Measurements from ENCODE around the gene POU3F3.

POU3F3 gene

GRCh38 chr2:104889960-104890684 lies 36.2 kb downstream of the POU3F3 start:
- POLR2A ChIA-PET: no interaction called here
- CTCF ChIA-PET: no interaction called here
- DNase-seq (ENCODE audit: extremely low spot score): no peak
- TF ChIP-seq CTCF (IDR thresholded peaks at IDR 0.05; ENCODE audit: control extremely low read depth, extremely low read depth, low read depth, missing control alignments): no peak

GRCh38 chr2:104890685-104891069 lies 36.8 kb downstream of the POU3F3 start:
- CTCF ChIA-PET: no interaction called here
- POLR2A ChIA-PET: no interaction called here
- no peak for TF ChIP-seq CTCF (IDR thresholded peaks at IDR 0.05; ENCODE audit: control extremely low read depth, extremely low read depth, low read depth, missing control alignments)
- DNase-seq (ENCODE audit: extremely low spot score): no peak

- POLR2A ChIA-PET: no interaction called here
- CTCF ChIA-PET: no interaction called here
- DNase-seq (ENCODE audit: extremely low spot score): no peak
- TF ChIP-seq CTCF (IDR thresholded peaks at IDR 0.05; ENCODE audit: control extremely low read depth, extremely low read depth, low read depth, missing control alignments): no peak
Observed at GRCh38 chr2:104891145-104891544, 37.2 kb downstream of the POU3F3 start.

GRCh38 chr2:104896446-104896845 lies 42.5 kb downstream of the POU3F3 start:
- DNase-seq (ENCODE audit: extremely low spot score): no peak
- POLR2A ChIA-PET: no interaction called here
- CTCF ChIA-PET: interaction anchor here (0.7 kb wide), 1 partner anchor 12 kb away, joined by 3 read pairs; no protein-coding TSS in a partner anchor
- TF ChIP-seq CTCF (IDR thresholded peaks at IDR 0.05; ENCODE audit: control extremely low read depth, extremely low read depth, low read depth, missing control alignments): no peak

- POLR2A ChIA-PET: no interaction called here
- no peak for DNase-seq (ENCODE audit: extremely low spot score)
- TF ChIP-seq CTCF (IDR thresholded peaks at IDR 0.05; ENCODE audit: control extremely low read depth, extremely low read depth, low read depth, missing control alignments): no peak
- CTCF ChIA-PET: no interaction called here
Observed at GRCh38 chr2:104897515-104898184, 43.7 kb downstream of the POU3F3 start.

GRCh38 chr2:104900608-104901007 lies 46.7 kb downstream of the POU3F3 start:
- no peak for DNase-seq (ENCODE audit: extremely low spot score)

More at GRCh38 chr2:104900608-104901007, 46.7 kb downstream of the POU3F3 start:
- ChIA-PET CTCF (no interaction called here), POLR2A (no interaction called here)
- no peak for TF ChIP-seq CTCF (IDR thresholded peaks at IDR 0.05; ENCODE audit: control extremely low read depth, extremely low read depth, low read depth, missing control alignments)

Measured in GM10248 (cell line).